Trophoblast cell (in vitro differentiated cells and primary cell): ENCODE results near the gene TMEM132C.
A peak's percentile ranks its signal among the peaks of the same experiment; 100 is the strongest.

Experiments used
- DNase-seq, 2 donors: peaks; one replicate each; pipeline ENCODE4 v3.0.0-alpha.2; 2016
- H2AFZ ChIP-seq: 2 replicates; pipeline ENCODE4 v1.6.1; 2013; ENCODE audit warnings: low read length, moderate library complexity, mild to moderate bottlenecking; ENCODE audit not compliant: insufficient read depth, poor library complexity
- H2AK5ac ChIP-seq: 2 replicates; pipeline ENCODE4 v1.6.1; 2013; ENCODE audit warnings: mild to moderate bottlenecking, low read length
- H2BK120ac ChIP-seq: 2 replicates; pipeline ENCODE4 v1.6.1; 2013; ENCODE audit warnings: low read length, mild to moderate bottlenecking, moderate library complexity; ENCODE audit not compliant: insufficient read depth, poor library complexity
- H2BK12ac ChIP-seq: 2 replicates; pipeline ENCODE4 v1.6.1; 2013; ENCODE audit warnings: mild to moderate bottlenecking, low read length, moderate library complexity
- H2BK5ac ChIP-seq: 2 replicates; pipeline ENCODE4 v1.6.1; 2013; ENCODE audit warnings: low read length, low read depth, moderate library complexity, mild to moderate bottlenecking; ENCODE audit not compliant: poor library complexity
- H3K14ac ChIP-seq: 2 replicates; pipeline ENCODE4 v1.6.1; 2013; ENCODE audit warnings: mild to moderate bottlenecking, low read length
- H3K18ac ChIP-seq: 2 replicates; pipeline ENCODE4 v1.6.1; 2013; ENCODE audit warnings: mild to moderate bottlenecking, low read length
- H3K23ac ChIP-seq: 2 replicates; pipeline ENCODE4 v1.6.1; 2013; ENCODE audit warnings: low read length
- H3K27ac ChIP-seq: 2 replicates; pipeline ENCODE4 v1.5.1; 2013; ENCODE audit warnings: low read depth, mild to moderate bottlenecking, inconsistent platforms, low read length, moderate library complexity
- H3K27me3 ChIP-seq: 2 replicates; pipeline ENCODE4 v1.6.1; 2013; ENCODE audit warnings: inconsistent platforms, mild to moderate bottlenecking, low read length, moderate library complexity; ENCODE audit not compliant: insufficient read depth
- H3K36me3 ChIP-seq, 2 experiments: 1 replicate in 1 of 2; 2 replicates in 1 of 2; pipeline ENCODE4 v1.6.1; 2013; ENCODE audit warnings: low read length in 2 of 2, mild to moderate bottlenecking in 2 of 2, moderate library complexity in 1 of 2; ENCODE audit not compliant: insufficient read depth in 2 of 2, control insufficient read depth in 1 of 2
- H3K4ac ChIP-seq: 2 replicates; pipeline ENCODE4 v1.6.1; 2013; ENCODE audit warnings: low read depth, mild to moderate bottlenecking, low read length, moderate library complexity
- H3K4me1 ChIP-seq, 2 experiments: 1 replicate in 1 of 2; 2 replicates in 1 of 2; pipeline ENCODE4 v1.6.1; 2013; ENCODE audit warnings: low read length in 2 of 2, mild to moderate bottlenecking in 2 of 2, moderate library complexity in 1 of 2; ENCODE audit not compliant: insufficient read depth in 2 of 2, control insufficient read depth in 1 of 2
- H3K4me2 ChIP-seq: 2 replicates; pipeline ENCODE4 v1.6.1; 2013; ENCODE audit warnings: inconsistent platforms, mild to moderate bottlenecking, low read length, moderate library complexity
- H3K4me3 ChIP-seq: 2 replicates; pipeline ENCODE4 v1.5.1; 2013; ENCODE audit warnings: mild to moderate bottlenecking, low read depth, low read length, inconsistent platforms
- H3K79me1 ChIP-seq: one replicate; pipeline ENCODE4 v1.6.1; 2013; ENCODE audit warnings: low read length
- H3K79me2 ChIP-seq: 2 replicates; pipeline ENCODE4 v1.6.1; 2013; ENCODE audit warnings: low read length, mild to moderate bottlenecking; ENCODE audit not compliant: control insufficient read depth, insufficient read depth, poor library complexity
- H3K9ac ChIP-seq: 2 replicates; pipeline ENCODE4 v1.6.1; 2013; ENCODE audit warnings: mild to moderate bottlenecking, low read length
- H3K9me3 ChIP-seq: 2 replicates; pipeline ENCODE4 v1.6.1; 2013; ENCODE audit warnings: low read depth, mild to moderate bottlenecking, control low read depth, inconsistent platforms, low read length; ENCODE audit not compliant: insufficient read depth
- H4K12ac ChIP-seq: 2 replicates; pipeline ENCODE4 v1.6.1; 2013; ENCODE audit warnings: low read depth, mild to moderate bottlenecking, low read length, moderate library complexity
- H4K8ac ChIP-seq: 2 replicates; pipeline ENCODE4 v1.6.1; 2013; ENCODE audit warnings: low read depth, mild to moderate bottlenecking, low read length, moderate library complexity
- H4K91ac ChIP-seq: one replicate; pipeline ENCODE4 v1.6.1; 2013; ENCODE audit warnings: low read depth, mild to moderate bottlenecking, low read length, moderate library complexity
- WGBS: extraction: QIAGEN DNeasy Blood & Tissue Kit; methylation state at CpG from one replicate; pipeline ENCODE4 v1.1.7; 2013; ENCODE audit warnings: missing lambda C conversion rate; ENCODE audit not compliant: insufficient read length, insufficient coverage; ENCODE audit errors: extremely low coverage; 5-methylcytosine and 5-hydroxymethylcytosine counted together

The TMEM132C gene

DNA sequence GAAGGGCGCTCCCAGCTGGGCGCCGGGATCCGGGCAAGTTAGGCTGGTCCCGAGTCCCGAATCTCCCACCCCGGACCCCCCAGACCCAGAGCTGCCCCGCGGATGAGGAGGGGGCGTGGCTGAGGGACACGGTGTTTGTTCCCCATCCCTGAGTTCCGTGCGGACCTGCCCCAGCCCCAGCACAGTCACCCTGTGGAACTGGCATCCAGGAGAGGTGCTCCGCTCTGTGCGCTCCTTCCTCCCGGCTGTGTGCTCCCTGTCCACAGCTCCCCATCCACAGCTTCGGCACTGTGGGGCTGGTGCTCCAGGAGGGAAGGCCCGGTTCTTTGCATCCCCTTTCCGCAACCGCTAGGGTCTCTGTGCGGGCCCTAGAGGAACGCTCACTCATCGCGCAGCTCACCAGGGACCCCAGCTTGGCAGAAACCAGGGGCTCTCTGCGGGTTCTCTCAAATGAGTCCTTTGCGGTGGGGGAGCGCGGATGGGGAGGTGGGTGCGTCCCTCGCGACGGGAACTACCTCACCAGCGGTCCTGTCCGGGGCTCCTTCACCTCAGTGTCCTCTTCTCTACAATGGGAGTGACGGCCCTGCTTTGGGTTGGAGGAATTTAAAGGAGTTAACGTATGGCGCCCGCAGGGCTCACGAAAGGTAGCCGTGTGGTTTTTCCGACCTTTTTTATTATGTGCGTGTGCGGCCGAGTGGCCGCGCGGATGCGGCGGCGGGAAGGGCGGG lies 845 bp downstream of the TMEM132C start:
- H3K9ac ChIP-seq, result no peak overlapping the region
- H3K4me1 ChIP-seq, result peaks cover 0 to 4% of the 10 kb centered on the region in 2 experiments
- no peaks in the 10 kb centered on the region for H3K36me3 ChIP-seq
- H3K9me3 ChIP-seq, result peaks cover 2% of the 10 kb centered on the region
- no peak overlapping the region for H2BK12ac ChIP-seq
- H4K12ac ChIP-seq, result no peak overlapping the region
- H3K23ac ChIP-seq, result no peak overlapping the region
- no peak overlapping the region for H3K4me3 ChIP-seq
- H2BK5ac ChIP-seq, result no peak overlapping the region
- H3K79me2 ChIP-seq, result no peaks in the 10 kb centered on the region
- no peak overlapping the region for H3K4ac ChIP-seq
- no peak overlapping the region for H3K18ac ChIP-seq
- no peak overlapping the region for H4K91ac ChIP-seq
- no peak overlapping the region for H2AK5ac ChIP-seq
- WGBS, result no CpG with 5 or more reads among the region's 51 CpGs
- H2AFZ ChIP-seq, result no peak overlapping the region
- no peaks in the 10 kb centered on the region for H3K79me1 ChIP-seq
- H3K4me2 ChIP-seq, result peak overlapping the region; percentile 74
- no peak for DNase-seq
- H3K14ac ChIP-seq, result no peak overlapping the region
- H4K8ac ChIP-seq, result no peak overlapping the region
- H3K27ac ChIP-seq, result no peak overlapping the region
- H3K27me3 ChIP-seq, result peaks cover 57% of the 10 kb centered on the region
- H2BK120ac ChIP-seq, result no peak overlapping the region

DNA sequence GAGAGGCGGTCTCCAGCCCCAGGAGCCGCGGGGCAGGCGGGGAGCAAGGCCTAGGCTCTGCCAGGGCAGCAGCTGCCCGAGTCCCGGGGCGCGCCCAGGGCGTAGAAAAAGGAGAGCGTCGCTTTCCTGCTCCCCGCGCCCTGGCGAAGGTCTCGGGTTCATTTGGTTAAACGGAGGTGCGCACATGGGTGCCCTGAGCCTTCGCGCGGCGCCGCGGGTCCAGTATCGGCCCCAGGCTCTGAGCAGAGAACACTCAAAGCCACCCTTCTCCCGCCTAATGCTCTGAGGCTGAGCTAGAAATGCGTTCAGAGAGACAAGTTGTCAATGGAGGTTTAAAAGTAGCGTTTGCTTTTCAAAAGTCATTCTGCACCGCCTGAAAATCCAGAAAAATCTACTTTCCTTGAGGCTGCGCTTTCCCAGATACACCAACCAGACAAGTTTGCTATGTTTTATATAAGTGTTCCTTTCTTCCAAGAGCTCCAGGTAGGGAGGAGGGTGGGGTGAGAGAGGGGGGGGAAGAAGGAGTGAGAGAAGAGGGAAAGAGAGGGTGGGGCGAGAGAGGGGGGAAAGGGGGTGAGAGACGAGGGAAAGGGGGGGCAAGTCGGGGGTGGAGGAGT lies 1.5 kb downstream of the TMEM132C start:
- Histone ChIP-seq H3K79me2 (no peaks in the 10 kb centered on the region), H3K23ac (no peak overlapping the region), H3K27ac (no peak overlapping the region), H4K12ac (no peak overlapping the region), H4K8ac (no peak overlapping the region), H3K4ac (no peak overlapping the region), H3K4me1 (peaks cover 0 to 4% of the 10 kb centered on the region in 2 experiments), H3K27me3 (peaks cover 57% of the 10 kb centered on the region), H2AK5ac (no peak overlapping the region), H3K79me1 (no peaks in the 10 kb centered on the region), H3K36me3 (no peaks in the 10 kb centered on the region), H2BK120ac (no peak overlapping the region), H3K4me2 (peak overlapping the region; percentile 74), H3K9me3 (peaks cover 2% of the 10 kb centered on the region), H3K14ac (no peak overlapping the region), H3K9ac (no peak overlapping the region), H2BK5ac (no peak overlapping the region), H2AFZ (no peak overlapping the region), H3K18ac (no peak overlapping the region), H2BK12ac (no peak overlapping the region), H4K91ac (no peak overlapping the region), H3K4me3 (no peak overlapping the region)
- WGBS, result no CpG with 5 or more reads among the region's 32 CpGs
- no peak for DNase-seq

DNA sequence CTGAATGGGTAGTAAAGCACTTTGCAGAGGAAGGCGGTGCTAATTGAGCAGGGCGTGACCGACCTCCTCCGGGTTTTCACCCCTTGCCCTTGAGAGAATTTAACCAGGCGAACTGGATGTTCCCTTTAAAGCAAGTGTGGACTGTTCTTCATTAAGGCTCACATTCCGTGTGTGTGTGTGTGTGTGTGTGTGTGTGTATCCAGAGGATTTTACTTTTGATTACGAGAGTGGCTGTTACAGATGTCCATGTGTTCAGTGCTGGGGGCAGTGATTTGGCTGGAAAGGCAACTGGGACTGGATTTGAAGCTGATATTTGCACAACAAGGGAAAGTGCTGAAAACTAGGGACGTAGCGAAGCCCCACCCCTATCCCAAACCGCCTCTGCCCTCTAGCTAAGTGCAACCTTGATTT lies 2.2 kb downstream of the TMEM132C start:
- no peaks in the 10 kb centered on the region for H3K36me3 ChIP-seq
- no CpG with 5 or more reads among the region's 10 CpGs for WGBS

DNA sequence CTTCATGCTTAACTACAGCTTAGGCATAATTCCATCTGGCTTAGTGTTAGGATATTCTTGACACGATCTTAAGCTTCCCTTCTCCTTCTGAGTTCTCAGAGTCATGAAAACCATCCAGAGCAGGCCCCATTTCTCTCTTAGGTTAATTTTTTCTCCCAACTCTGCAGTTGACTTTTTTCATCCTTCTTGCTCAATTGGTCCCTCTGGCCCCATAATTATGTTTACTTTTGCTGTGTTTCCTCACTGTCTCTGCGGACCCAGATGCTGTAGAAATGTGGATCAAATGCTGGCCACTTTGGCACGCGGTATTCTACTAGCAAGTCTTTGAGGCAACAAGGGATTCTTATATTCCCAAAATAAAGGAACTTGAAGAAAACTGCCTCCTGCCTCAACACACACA lies 9.5 kb downstream of the TMEM132C start:
- H3K18ac ChIP-seq, result no peak overlapping the region
- H4K8ac ChIP-seq, result no peak overlapping the region
- no peaks in the 10 kb centered on the region for H3K36me3 ChIP-seq
- H3K27me3 ChIP-seq, result no peaks in the 10 kb centered on the region
- no peak overlapping the region for H3K4ac ChIP-seq
- no peak overlapping the region for H2AFZ ChIP-seq
- no peak overlapping the region for H4K12ac ChIP-seq
- no peak overlapping the region for H2BK5ac ChIP-seq
- H3K27ac ChIP-seq, result no peak overlapping the region
- no peak overlapping the region for H3K14ac ChIP-seq
- H3K4me2 ChIP-seq, result no peak overlapping the region
- H3K9me3 ChIP-seq, result peaks cover 5% of the 10 kb centered on the region
- no peak overlapping the region for H3K4me3 ChIP-seq
- DNase-seq, result no peak
- H2AK5ac ChIP-seq, result no peak overlapping the region
- H2BK12ac ChIP-seq, result no peak overlapping the region
- H4K91ac ChIP-seq, result no peak overlapping the region
- no CpG with 5 or more reads among the region's 4 CpGs for WGBS
- no peak overlapping the region for H2BK120ac ChIP-seq
- no peaks in the 10 kb centered on the region for H3K4me1 ChIP-seq
- no peak overlapping the region for H3K9ac ChIP-seq
- H3K79me2 ChIP-seq, result no peaks in the 10 kb centered on the region
- H3K79me1 ChIP-seq, result no peaks in the 10 kb centered on the region
- H3K23ac ChIP-seq, result no peak overlapping the region

More for the DNA sequence above, 2.2 kb downstream of the TMEM132C start:
- Histone ChIP-seq H3K9ac (no peak overlapping the region), H3K27ac (no peak overlapping the region), H3K14ac (no peak overlapping the region), H2AFZ (no peak overlapping the region), H3K23ac (no peak overlapping the region), H3K18ac (no peak overlapping the region), H3K4me1 (peaks cover 0 to 4% of the 10 kb centered on the region in 2 experiments), H3K9me3 (peaks cover 2% of the 10 kb centered on the region), H3K79me1 (no peaks in the 10 kb centered on the region), H3K4me2 (no peak overlapping the region), H2BK12ac (no peak overlapping the region), H4K91ac (no peak overlapping the region), H3K27me3 (peaks cover 56% of the 10 kb centered on the region), H3K79me2 (no peaks in the 10 kb centered on the region), H4K8ac (no peak overlapping the region), H3K4ac (no peak overlapping the region), H2BK5ac (no peak overlapping the region), H3K4me3 (no peak overlapping the region), H2AK5ac (no peak overlapping the region), H2BK120ac (no peak overlapping the region), H4K12ac (no peak overlapping the region)
- DNase-seq, result no peak
